GM19372 (cell line): Measurements from ENCODE around the gene KHDC1L.
"Not testable (repeated sequence)": the region's sequence is repeated elsewhere in the genome, so short reads cannot be mapped to it uniquely, and the experiment has no call there.

ENCODE experiments used
- ATAC-seq: cut with Tn5 transposase; IDR thresholded peaks from one replicate; pipeline ENCODE4 v1.9.1; 2021; ENCODE audit warnings: mild to moderate bottlenecking, low read depth, moderate library complexity; ENCODE audit not compliant: unreplicated experiment

KHDC1L gene, protein sequence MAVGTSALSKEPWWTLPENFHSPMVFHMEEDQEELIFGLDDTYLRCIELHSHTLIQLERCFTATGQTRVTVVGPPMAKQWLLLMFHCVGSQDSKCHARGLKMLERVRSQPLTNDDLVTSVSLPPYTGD

DNA sequence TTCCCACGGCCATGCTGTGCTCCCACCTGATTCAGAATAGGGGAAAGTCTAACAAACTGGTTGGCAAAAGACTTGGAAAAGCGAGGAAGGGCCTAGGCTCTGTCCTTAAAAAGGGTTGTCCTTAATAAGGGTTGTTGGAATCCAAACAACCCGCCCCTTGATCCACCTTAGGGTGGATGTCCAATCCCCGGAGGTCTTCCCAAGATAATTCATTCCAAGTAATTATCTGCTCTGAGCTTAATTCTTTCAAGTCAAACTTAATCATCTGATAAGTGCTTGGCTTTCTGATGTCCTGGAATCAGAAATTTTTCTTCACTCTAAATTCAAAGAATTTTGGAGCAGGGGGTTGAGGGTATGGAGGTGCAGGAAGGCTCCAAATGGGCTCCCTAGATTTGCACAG lies at the start of gene KHDC1L:
TSS of gene KHDC1L (minus strand) at position 101 of the 400 bp plus-strand sequence. CDS start at position 13, 88 bp downstream.
- no peak for ATAC-seq

DNA sequence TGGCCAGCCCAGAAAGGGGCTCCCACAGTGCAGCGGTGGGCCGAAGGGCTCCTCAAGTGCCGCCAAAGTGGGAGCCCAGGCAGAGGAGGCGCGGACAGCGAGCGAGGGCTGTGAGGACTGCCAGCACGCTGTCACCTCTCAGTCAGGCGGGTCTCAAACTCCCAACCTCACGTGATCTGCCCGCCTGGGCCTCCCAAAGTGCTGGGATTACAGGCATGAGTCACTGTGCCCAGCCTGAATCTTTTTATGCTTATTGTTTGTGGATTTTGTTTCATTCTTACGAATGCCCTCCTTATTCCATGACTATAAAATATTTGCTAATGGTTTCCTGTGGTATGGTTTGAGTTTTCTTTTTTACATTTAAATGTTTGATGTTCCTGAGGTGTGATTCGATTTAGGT lies 44.0 kb upstream of the KHDC1L start:
- not testable (repeated sequence) for ATAC-seq

DNA sequence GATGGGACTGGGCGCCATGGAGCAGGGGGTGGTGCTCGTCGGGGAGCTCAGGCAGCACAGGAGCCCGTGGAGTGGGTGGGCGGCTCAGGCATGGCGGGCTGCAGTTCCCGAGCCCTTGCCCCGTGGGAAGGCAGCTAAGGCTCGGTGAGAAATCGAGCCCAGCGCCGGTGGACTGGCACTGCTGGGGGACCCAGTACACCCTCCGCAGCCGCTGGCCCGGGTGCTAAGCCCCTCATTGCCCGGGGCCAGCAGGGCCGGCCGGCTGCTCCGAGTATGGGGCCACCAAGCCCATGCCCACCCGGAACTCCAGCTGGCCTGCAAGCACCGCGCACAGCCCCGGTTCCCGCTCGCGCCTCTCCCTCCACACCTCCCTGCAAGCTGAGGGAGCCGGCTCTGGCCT lies 43.6 kb upstream of the KHDC1L start:
- not testable (repeated sequence) for ATAC-seq

DNA sequence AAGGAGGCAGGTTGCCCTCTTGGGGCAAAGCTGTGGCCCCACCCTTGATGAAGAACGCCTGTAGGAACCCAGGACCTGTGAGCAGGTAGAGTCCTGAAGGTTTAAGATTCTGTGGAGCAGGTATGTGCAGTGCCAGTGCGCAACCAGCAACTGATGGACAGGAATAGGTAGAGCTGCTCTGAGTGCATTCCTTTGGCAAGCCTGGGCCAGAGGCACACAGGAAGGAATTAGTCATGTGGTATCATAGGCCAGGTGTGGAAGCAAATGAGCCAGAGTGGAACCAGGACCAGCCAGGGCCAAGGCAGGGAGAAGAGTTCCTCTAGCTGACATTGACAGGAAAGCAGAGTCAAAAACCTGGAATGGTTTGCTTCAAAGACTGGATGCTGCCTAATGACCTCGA lies 39.1 kb upstream of the KHDC1L start:
- ATAC-seq = no peak

DNA sequence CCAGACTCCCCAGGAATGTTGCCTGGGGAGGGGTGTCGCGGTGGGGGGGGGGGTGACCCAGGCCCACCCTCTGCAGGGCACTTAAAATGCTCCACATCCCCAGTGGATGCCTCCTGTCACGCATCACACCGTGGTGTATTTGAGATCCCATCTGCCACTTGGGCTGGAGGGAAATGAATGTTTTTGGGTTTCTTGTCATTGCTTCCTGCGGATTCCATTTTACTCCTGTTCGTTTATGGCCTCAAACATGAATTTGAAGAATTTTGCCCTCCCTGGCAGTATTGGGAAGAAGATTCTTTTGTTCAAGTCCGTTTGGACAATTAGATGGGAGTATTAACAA lies 38.2 kb upstream of the KHDC1L start:
- ATAC-seq = no peak

DNA sequence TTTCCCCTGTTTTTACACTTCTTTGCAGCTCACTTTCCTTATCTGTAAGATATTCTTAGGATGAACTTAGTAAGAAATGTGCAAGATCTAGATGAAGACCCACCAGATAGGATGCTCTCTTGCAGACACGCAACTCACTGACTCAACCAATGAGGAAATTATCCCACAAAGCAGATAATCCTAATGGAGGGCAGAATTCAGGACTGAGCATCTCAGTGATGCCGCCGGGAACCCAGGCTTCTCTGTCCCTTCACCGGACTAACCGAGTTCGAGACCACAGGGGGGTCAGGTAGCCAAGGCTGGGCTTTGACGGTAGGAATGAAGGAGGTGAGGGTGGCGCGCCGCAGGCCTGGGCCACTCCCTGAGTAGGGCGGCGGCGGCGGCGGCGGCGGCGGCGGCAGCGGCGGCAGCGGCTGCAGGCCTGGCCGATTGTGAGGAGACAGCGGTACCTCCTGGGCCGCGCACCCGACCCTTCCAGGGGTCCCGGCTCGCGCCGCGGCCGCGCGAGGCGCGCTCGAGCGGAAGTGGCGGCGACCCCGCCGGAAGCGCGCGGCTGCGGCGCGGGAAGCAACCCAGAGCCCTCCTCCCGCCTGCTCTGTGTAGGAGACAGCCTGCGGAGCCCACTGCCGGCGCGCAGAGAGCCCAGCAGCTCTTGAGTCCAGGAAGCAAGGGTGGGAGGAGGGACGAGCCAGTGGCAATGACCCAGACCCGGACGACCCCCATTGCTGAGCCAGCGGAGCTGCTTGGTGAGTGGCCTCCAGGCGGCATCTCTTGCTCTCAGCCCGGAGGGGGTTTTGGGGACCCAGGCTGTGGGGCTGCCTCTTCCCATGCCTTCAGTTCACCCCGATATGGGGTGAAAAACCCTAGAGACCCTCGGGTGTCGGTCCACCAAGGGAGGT lies 37.6 kb upstream of the KHDC1L start, which contains the start of gene KHDC1:
TSS of gene KHDC1 (minus strand) at position 526 of the 899 bp plus-strand sequence. CDS start 20,679 bp downstream, outside the sequence.
- peak; percentile 88 for ATAC-seq

DNA sequence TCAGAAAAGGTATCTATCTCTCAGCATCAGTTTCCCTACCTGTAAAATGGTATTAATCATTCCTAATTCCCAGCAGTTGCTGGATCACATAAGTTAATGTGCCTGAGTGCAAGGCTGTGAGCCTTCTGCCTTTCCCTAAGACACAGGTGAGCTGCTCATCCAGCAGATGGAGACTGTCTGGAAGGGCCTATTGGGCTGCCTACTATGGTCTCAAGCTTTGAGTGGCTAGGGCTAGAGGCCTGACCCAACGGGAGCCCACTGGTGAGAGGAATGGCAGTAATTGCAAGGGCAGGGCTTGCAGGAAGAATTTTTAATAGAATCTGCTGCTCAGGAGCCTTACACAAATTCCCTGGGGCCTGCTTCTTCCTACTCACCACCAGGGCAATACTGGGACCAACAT lies 33.4 kb upstream of the KHDC1L start:
- no peak for ATAC-seq

DNA sequence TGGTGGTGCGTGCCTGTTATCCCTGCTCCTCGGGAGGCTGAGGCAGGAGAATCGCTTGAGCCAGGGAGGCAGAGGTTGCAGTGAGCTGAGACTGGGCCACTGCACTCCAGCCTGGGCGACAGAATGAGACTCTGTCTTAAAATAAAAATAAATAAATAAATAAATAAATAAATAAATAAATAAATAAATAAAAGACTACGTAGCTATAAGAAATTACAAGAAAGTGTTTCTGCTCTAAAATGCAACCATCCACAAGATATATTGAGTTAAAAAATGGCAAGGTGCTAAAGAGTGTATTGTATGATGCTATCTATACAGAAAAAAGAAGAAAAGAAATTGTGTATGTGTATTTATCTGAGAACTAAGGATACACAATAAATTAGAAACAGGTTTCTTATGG lies 29.0 kb upstream of the KHDC1L start:
- not testable (repeated sequence) for ATAC-seq

DNA sequence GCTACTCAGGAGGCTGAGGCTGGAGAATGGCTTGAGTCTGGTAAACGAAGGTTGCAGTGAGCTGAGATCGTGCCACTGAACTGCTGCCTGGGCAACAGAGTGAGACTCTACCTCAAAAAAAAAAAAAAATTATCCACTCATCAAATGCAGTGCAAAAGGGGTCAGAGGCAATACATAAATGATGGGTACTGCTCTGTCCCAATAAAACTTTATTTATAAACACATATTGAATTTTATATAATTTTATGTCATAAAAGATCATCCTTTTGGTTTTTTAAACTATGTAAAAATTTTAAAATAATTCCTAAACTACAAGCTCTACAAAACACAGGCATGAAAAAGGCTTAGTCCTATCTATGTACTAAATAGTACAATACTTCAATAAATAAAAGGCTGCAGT lies 27.4 kb upstream of the KHDC1L start:
- no peak for ATAC-seq

DNA sequence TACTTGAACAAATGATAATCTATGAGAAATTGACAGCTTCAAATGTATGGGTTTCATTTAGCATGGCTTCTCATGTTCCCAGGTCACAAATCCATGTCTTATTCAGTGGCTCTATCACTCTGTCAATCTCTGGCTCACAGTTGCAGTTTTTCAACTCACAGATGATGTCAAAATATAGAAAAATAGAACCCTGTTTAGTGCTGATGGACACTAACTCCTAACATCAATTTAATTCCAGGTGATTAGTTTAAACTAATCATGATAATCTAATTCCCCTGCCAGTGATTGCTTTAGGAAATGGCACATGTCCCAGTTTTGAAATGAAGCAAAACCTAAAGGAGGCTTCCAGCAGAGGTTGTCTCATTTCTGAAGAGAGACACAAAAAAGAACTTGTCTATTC lies 24.7 kb upstream of the KHDC1L start:
- ATAC-seq = no peak

DNA sequence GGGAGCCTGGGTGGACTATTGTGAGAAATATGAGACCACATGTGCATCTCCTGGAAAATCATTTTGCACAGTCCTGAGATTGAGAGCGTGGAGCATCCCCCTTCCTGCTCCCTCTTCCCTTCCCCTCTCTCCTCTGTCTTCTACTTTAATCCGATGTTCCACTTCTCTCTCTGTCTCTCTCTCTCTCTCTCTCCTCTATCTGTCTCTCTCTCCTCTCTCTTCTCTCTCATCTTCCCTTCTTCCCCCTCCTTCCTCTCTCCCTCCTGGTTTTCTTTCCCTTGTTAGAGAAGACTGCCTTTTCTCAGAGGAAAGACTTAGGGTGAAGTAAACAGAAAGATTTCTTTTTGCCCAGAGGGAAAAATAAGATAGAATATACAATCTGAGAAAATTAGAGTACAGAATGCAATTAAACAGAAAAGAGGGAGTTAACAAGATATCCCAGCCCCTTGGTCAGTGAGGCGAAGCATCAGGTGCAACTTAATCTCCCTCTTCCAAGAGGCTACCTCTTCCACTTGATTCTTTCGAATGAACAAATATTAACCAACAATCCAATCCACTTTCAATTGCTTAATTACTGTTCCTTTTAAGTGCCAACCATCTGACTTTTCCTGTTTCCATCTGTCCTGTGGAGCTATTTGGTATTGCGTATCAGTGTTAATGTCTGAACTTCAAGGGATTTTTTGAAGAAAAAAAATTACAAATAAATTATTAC lies 23.1 kb upstream of the KHDC1L start:
- no peak for ATAC-seq

DNA sequence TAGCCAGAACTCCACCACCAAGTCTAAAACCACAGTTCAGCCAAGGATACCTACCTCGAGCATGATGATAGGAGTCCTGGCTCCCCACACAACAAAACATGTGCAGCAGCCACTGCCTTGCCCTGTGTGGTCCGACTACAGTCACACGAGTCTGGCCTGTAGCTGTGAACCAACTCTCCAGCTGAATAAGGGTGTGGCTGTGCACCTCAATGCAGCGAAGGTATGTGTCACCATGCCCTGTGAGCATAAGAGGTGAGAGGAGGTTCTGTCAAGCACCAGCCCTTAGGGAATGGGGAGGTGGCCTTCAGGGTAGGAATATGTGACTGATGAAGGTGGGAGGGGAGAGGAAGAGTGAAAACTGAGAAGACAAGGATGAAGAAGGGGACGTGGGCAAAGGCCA lies 16.7 kb upstream of the KHDC1L start:
- no peak for ATAC-seq

DNA sequence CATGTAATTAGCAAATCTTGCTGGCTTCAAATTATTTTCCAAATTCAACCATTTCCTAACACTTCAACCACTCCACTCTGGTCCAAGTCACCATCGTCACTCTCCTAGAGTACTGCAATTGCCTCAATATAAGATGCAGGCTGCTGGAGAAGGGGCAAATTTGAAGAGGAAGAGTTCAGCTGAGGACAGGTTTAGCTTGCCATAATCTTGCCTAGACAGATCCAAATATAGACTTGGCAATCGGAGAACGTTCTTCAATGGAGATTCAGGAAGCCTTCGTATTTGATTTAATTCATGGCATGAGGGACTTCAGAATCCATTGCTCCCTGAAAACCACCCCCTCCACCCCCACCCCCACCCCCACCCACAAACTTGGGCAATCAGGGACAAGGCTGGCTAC lies 15.4 kb upstream of the KHDC1L start:
- ATAC-seq = no peak

DNA sequence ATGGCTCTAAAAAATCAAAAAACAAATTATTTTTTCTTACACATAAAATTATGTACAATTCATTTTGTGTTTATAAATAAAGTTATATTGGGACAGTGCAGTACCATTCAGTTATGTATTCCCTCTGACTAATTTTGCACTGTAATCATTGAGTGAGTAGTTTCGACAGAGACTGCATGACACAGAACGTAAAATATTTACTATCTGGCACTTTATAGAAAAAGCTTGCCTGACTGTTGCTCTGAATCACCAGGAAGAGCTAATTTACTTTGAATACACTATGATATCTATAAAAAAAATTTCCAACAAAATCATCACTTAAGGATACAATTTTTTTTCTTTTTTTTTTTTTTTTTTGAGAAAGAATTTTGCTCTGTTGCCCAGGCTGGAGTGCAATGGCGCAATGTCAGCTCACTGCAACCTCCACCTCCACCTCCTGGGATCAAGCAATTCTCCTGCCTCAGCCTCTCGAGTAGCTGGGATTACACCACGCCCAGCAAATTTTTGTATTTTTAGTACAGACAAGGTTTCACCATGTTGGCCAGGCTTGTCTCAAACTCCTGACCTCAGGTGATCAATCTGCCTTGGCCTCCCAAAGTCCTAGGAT lies 11.0 kb upstream of the KHDC1L start:
- ATAC-seq = no peak

DNA sequence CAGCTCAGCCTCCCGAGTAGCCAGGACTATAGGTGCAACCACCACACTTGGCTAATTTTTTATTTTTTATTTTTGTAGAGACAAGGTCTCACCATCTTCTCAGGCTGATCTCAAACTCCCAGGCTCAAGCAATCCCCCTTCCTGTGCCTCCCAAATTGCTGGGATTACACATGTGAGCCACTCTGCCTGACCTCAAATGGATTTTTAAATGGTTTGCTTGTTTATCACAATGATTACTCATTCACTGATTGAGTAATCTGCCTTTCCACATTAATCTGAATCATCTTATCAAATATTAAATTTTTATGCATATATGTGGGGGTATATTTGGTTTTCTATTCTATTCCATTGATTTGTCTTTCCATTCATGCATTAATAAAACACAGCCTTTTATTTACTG lies 9.4 kb upstream of the KHDC1L start:
- ATAC-seq = no peak

DNA sequence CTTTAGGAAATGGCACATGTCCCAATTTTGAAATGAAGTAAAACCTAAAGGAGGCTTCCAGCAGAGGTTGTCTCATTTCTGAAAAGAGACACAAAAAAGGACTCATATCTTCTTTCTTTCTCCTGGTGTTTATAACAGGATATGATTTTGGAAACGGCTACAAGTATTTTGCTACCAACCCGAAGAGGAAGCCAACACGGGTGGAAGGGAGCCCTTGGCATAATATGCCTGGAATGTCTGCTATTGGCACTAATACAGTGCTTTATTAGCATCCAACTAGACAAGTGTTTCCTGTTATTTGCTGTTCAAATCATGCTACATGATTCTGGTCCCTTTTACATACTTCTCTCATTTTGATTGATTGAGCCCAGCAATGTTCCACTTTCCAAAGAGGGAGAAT lies 8.7 kb upstream of the KHDC1L start:
- ATAC-seq = not testable (repeated sequence)

DNA sequence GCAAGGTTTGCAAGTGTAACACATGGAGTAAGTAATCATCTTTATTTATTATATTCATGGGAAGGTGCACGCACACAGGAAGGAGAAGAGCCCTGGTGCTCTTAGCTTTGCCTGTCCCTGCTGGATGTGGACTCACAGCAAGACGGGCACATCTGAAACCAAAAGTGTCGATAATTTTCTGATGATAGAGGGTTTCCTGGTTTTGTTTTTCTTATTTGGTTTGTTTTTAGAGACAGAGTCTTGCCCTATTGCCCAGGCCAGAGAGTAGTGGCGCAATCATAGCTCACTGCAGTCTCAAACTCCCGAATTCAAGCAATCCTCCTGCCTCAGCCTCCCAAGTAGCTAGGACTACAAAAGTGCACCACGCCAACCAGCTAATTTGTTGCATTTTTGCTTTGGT lies 7.8 kb upstream of the KHDC1L start:
- ATAC-seq = no peak

DNA sequence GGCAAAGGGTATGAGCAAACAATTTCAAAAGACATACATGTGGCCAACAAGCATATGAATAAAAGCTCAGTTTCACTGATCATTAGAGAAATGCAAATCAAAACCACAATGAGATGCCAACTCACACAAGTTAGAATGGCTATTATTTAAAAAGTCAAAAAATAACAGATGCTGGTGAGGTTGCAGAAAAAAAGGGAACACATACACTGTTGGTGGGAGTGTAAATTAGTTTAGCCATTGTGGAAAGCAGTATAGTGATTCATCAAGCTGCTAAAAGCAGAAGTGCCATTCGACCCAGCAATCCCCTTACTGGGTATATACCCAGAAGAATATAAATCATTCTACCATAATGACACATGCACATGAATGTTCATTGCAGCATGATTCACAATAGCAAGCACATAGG lies 6.7 kb upstream of the KHDC1L start:
- ATAC-seq = no peak

DNA sequence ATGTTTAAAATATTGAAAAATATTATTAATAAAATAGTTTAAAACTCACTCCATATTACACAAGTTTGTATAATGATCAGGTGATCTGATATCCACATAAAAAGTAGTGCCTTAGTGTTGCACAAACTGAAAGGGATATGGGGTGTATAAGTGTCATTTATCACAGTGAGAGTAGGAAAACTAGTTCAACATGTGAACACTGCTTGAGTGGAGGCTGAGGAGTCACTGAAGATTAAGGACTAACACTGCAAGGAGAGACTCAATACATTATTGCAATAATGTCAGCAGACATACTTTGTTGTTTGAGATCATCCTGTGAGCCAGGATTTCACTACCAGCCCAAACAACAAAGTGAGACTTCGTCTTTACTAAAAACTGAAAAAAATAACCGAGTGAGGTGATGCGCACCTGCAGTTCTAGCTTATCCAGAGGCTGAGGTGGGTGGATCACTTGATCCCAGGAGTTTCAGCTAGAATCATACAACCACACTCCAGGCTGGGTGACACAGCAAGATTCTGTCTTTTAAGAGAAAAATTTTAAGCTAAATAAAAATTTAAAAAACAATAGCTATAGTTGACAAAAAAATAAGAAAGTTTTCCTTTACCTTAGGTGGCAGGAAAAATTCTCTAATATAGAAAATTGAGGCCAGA lies 2.4 kb upstream of the KHDC1L start:
- ATAC-seq = no peak

DNA sequence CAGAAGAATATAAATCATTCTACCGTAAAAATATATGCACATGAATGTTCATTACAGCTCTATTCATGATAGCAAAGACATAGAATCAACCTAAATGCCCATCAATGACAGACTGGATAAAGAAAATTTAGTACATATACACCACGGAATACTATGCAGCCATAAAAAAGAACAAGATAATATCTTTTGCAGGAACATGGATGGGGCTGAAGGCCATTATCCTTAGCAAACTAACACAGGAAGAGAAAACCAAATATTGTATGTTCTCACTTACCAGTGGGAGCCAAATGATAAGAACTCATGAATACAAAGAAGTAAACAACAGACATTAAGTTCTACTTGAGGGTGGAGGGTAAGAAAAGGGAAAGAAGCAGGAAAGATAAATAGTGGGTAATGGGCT lies 8.4 kb downstream of the KHDC1L start:
- ATAC-seq = no peak

DNA sequence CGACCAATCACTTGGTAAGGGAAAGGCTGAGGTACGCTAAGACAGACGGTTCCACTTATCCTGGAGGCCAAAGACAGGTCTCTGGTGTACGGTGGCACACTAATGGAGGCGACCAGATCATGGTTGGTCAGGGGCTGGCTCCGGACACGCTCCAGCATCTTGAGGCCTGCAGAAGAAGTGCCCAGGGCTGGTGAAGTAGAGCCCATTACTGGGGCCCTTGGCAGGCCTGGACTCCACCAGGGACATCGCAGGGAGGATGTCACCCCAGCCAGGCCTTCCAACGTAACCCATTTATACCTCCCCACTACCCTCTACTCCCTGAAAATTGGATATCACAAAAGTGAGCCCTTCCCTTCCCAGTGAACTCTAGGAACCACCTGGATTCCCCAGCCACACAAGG lies 16.2 kb downstream of the KHDC1L start:
- no peak for ATAC-seq
